HCT116 (cell line): Measurements from ENCODE around the gene SMIM20. TPM values are rescaled to one million over a fixed set of nuclear protein-coding genes. Genes with fewer than 3 reads are reported as not detected.

Experiments used
- ATAC-seq: fragments of 200-7000 bp; cut with Tn5 transposase; 2 replicates; pipeline ENCODE4 v1.9.1; 2020; ENCODE audit warnings: mild to moderate bottlenecking, moderate library complexity
- BruUV-seq: library from RNA; stranded (reverse); fragments of 400-500 nt; replicated peaks from 2 replicates; lab custom pipeline; 2021; lab: Mats Ljungman, UMichigan
- CTCF ChIA-PET: fragments of 300-600 bp; sonication (Branson Sonifier 250); formaldehyde crosslinking; loops from one replicate; lab custom pipeline; 2021; ENCODE audit warnings: antibody characterized with exemption; lab: Charles Lee
- POLR2A ChIA-PET: fragments of 300-600, 350-600 bp; sonication (Branson Sonifier 250); formaldehyde crosslinking; loops from one replicate; lab custom pipeline; 2021; ENCODE audit warnings: antibody characterized with exemption; lab: Charles Lee
- RAD21 ChIA-PET, 2 experiments: fragments of 300-600 bp; sonication (Branson Sonifier 250); formaldehyde crosslinking; loops; one replicate each; lab custom pipeline; 2023; ENCODE audit warnings: low total read pairs in 2 of 2; ENCODE audit not compliant: uncharacterized antibody in 2 of 2, unreplicated experiment in 2 of 2, low non-redundant PET in 1 of 2; lab: Charles Lee
- DNase-seq: peaks from one replicate; pipeline ENCODE4 v3.0.0-alpha.2; 2010; ENCODE audit warnings: low read depth, low spot score
- H2AFZ ChIP-seq: fragments of 200-600 bp; shearing (Covaris generic), sonication (generic); 2 replicates; pipeline ENCODE4 v1.6.1; 2017; ENCODE audit warnings: low read depth, mixed run types, mixed read lengths, antibody characterized with exemption, low read length; ENCODE audit not compliant: poor library complexity, severe bottlenecking
- H3K27ac ChIP-seq: 2 replicates; pipeline ENCODE4 v1.5.1; 2012; ENCODE audit warnings: low read depth, low read length
- H3K27me3 ChIP-seq: fragments of 200-600 bp; sonication (generic); 2 replicates; pipeline ENCODE4 v1.6.1; 2016; ENCODE audit warnings: mixed run types, low read length, mixed read lengths; ENCODE audit not compliant: insufficient read depth
- H3K36me3 ChIP-seq, 2 experiments: fragments of 200-500 bp in 1 of 2; fragments of 200-600 bp in 1 of 2; sonication (Bioruptor generic) in 1 of 2; sonication (generic) in 1 of 2; 2 replicates each; pipeline versions ENCODE4 v1.5.1 to v1.6.1; 2014 to 2016; ENCODE audit warnings: low read length in 2 of 2, inconsistent platforms in 1 of 2, mixed read lengths in 1 of 2, mixed run types in 1 of 2; ENCODE audit not compliant: insufficient read depth in 2 of 2, control insufficient read depth in 1 of 2
- H3K4me1 ChIP-seq, 2 experiments: fragments of 200-600 bp in 1 of 2; sonication (generic) in 1 of 2; 2 replicates each; pipeline versions ENCODE4 v1.5.1 to v1.6.1; 2012 to 2017; ENCODE audit warnings: low read length in 2 of 2, inconsistent platforms in 1 of 2, mild to moderate bottlenecking in 1 of 2, mixed read lengths in 1 of 2, mixed run types in 1 of 2, moderate library complexity in 1 of 2; ENCODE audit not compliant: insufficient read depth in 2 of 2, control insufficient read depth in 1 of 2
- H3K4me2 ChIP-seq: fragments of 200-600 bp; sonication (generic); 2 replicates; pipeline ENCODE4 v1.6.1; 2017; ENCODE audit warnings: mixed run types, low read length, mixed read lengths
- H3K4me3 ChIP-seq, 2 experiments: fragments of 200-600 bp in 1 of 2; sonication (generic) in 1 of 2; replicated peaks in 1 of 2; 2 replicates each; pipeline ENCODE4 v1.5.1; 2011 to 2016; ENCODE audit warnings: low read length in 2 of 2, control low read depth in 1 of 2, low read depth in 1 of 2, mild to moderate bottlenecking in 1 of 2, mixed read lengths in 1 of 2, mixed run types in 1 of 2
- H3K79me2 ChIP-seq: fragments of 200-600 bp; sonication (generic); 2 replicates; pipeline ENCODE4 v1.6.1; 2017; ENCODE audit warnings: mild to moderate bottlenecking, mixed run types, low read length, moderate library complexity, mixed read lengths; ENCODE audit not compliant: insufficient read depth
- H3K9ac ChIP-seq: fragments of 200-600 bp; sonication (generic); 2 replicates; pipeline ENCODE4 v1.6.1; 2016; ENCODE audit warnings: low read length, mixed read lengths
- H3K9me2 ChIP-seq: fragments of 200-600 bp; sonication (generic), shearing (Covaris generic); 2 replicates; pipeline ENCODE4 v1.6.1; 2017; ENCODE audit warnings: mixed run types, mild to moderate bottlenecking, moderate library complexity; ENCODE audit not compliant: insufficient read depth
- H3K9me3 ChIP-seq, 2 experiments: fragments of 200-500 bp in 1 of 2; fragments of 200-600 bp in 1 of 2; sonication (Bioruptor generic) in 1 of 2; sonication (generic) in 1 of 2; 2 replicates each; pipeline ENCODE4 v1.6.1; 2014 to 2017; ENCODE audit warnings: low read length in 2 of 2, mixed read lengths in 2 of 2, inconsistent platforms in 1 of 2, low read depth in 1 of 2, mild to moderate bottlenecking in 1 of 2, mixed run types in 1 of 2, moderate library complexity in 1 of 2; ENCODE audit not compliant: control insufficient read depth in 1 of 2, insufficient read depth in 1 of 2
- H4K20me1 ChIP-seq: fragments of 200-600 bp; sonication (generic), shearing (Covaris generic); 2 replicates; pipeline ENCODE4 v1.6.1; 2017; ENCODE audit warnings: mixed run types, mild to moderate bottlenecking, moderate library complexity; ENCODE audit not compliant: insufficient read depth
- CBX3 ChIP-seq: IDR thresholded peaks from 2 replicates; pipeline ENCODE4 v1.6.1; 2012; ENCODE audit warnings: low read depth
- EGR1 ChIP-seq: IDR thresholded peaks from 2 replicates; pipeline ENCODE4 v1.6.1; 2012; ENCODE audit warnings: low read depth
- ELF1 ChIP-seq: IDR thresholded peaks from 2 replicates; pipeline ENCODE4 v1.6.1; 2012; ENCODE audit warnings: low read depth, borderline replicate concordance
- EZH2 ChIP-seq: fragments of 200-600 bp; sonication (generic); IDR thresholded peaks from 2 replicates; pipeline ENCODE4 v1.6.1; 2017; ENCODE audit warnings: antibody characterized with exemption, mixed run types
- EZH2phosphoT487 ChIP-seq: fragments of 200-600 bp; IDR thresholded peaks from 2 replicates; pipeline ENCODE4 v1.6.1; 2018; ENCODE audit warnings: antibody characterized with exemption, borderline replicate concordance
- JUND ChIP-seq: IDR thresholded peaks from 2 replicates; pipeline ENCODE4 v1.6.1; 2012
- POLR2A ChIP-seq: IDR thresholded peaks from 2 replicates; pipeline ENCODE4 v1.7.0; 2011; ENCODE audit warnings: borderline replicate concordance; ENCODE audit not compliant: insufficient read depth, insufficient read length; ENCODE audit errors: extremely low read depth
- RAD21 ChIP-seq: IDR thresholded peaks from 2 replicates; pipeline ENCODE4 v1.6.1; 2012; ENCODE audit warnings: low read depth, mild to moderate bottlenecking
- SRF ChIP-seq: IDR thresholded peaks from 2 replicates; pipeline ENCODE4 v1.6.1; 2012; ENCODE audit warnings: low read depth
- YY1 ChIP-seq: IDR thresholded peaks from 2 replicates; pipeline ENCODE4 v1.6.1; 2011; ENCODE audit warnings: low read length, low read depth, moderate library complexity, mild to moderate bottlenecking; ENCODE audit not compliant: insufficient replicate concordance; ENCODE audit errors: extremely low read depth
- intact Hi-C: fragments of 100-400 bp; cut with micrococcal nuclease; formaldehyde crosslinking; loops from 2 replicates; pipeline ENCODE4 v1.10.0; 2022
- total RNA-seq: library from RNA; stranded (reverse); gene quantifications from one replicate; pipeline ENCODE4 v1.2.1, GENCODE V29; 2021; ENCODE audit not compliant: unreplicated experiment
- TF ChIP-seq, protein P1 (sequence below): IDR thresholded peaks from 2 replicates; pipeline ENCODE4 v1.6.1; 2012

SMIM20 gene
- total RNA-seq, 1 experiment from 2014 or later, result 36.9 TPM

DNA sequence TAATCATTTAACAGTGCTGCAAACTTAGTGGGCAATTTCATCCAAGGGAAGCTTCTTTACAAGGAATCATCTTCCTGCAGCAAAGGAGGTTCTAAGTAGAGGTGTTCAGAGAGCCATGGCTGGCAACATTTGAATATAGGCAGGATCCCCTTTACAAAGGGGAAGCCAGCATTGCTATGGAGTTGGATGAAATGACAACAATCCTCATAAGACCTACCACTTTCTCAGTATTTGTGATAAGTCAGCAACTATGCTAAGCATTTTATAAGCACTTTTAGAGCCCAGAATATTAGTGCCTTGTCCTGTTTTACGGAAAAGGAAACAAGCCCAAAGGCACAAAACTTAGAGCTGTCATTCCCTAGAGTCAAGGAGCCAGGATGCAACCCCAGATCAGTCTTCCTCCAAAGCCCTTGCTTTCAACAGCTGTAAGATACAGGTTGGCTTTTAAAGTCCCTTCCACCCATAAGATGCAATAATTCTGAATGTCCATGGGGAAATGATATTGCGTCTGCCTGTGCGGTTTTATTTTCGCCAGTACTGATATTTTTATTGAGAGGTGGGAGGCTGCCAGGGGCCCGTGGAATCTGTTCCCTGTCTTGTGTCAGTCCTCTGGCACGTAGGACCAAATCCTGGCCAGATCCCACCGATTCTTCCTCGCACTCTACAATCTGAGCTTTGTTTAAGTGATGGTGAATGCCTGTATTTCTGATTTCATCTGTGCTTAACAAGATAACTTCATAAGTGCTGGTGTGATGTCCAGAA is 59.1 kb downstream of the SMIM20 start:
- no TSS peak for BruUV-seq
- H3K36me3 ChIP-seq, result no peaks in the 10 kb centered on the region
- no peaks in the 10 kb centered on the region for H3K9me3 ChIP-seq
- CTCF ChIA-PET, result interaction anchor here (2.6 kb wide), 1 partner anchor 15 kb away, joined by 8 read pairs; no protein-coding TSS in a partner anchor
- DNase-seq (no peak), ATAC-seq (no peak)
- no peaks in the 10 kb centered on the region for H4K20me1 ChIP-seq
- POLR2A ChIA-PET, result no interaction called here
- H3K9me2 ChIP-seq, result no peaks in the 10 kb centered on the region
- no peak overlapping the region for H3K9ac ChIP-seq
- no peak overlapping the region for H2AFZ ChIP-seq
- H3K4me2 ChIP-seq, result no peak overlapping the region
- no peaks in the 10 kb centered on the region for H3K27me3 ChIP-seq
- intact Hi-C loops, result no loop called here
- no peak overlapping the region for H3K4me3 ChIP-seq
- TF ChIP-seq CBX3 (no peak), EZH2 (no peak), SRF (no peak), ELF1 (no peak), JUND (no peak), EZH2phosphoT487 (no peak), EGR1 (no peak), YY1 (no peak), POLR2A (no peak)
- no peaks in the 10 kb centered on the region; a peak in 1 of 4 replicates for H3K4me1 ChIP-seq
- no peaks in the 10 kb centered on the region for H3K79me2 ChIP-seq
- no peak overlapping the region for H3K27ac ChIP-seq
- RAD21 ChIA-PET, result no interaction called here

DNA sequence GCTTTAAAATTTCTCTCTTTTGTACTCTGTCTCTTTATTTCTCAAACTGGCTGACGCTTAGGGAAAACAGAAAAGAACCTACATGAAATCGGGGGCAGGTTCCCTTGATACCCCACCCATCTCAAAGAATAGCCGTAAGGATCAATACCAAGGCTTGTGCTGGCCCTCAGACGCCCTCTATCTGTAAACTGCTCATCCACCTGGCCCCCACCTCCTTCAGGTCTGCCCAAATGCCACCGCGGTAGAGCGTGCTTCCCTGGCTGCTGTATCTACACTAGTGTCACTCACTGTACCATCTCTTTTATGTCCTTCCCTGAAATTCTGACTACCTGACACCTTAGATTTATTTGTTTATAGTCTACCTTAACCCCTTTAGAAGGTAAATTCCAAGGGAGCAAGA is 62.8 kb downstream of the SMIM20 start:
- H3K4me1 ChIP-seq, result no peaks in the 10 kb centered on the region
- H3K9me3 ChIP-seq, result no peaks in the 10 kb centered on the region
- no peak overlapping the region for H3K4me2 ChIP-seq
- ChIA-PET RAD21 (no interaction called here), CTCF (no interaction called here), POLR2A (no interaction called here)
- no peak for DNase-seq
- TF ChIP-seq POLR2A, result no peak
- TF ChIP-seq, protein P1, sequence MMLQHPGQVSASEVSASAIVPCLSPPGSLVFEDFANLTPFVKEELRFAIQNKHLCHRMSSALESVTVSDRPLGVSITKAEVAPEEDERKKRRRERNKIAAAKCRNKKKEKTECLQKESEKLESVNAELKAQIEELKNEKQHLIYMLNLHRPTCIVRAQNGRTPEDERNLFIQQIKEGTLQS, result no peak
- TF ChIP-seq RAD21, result peak; percentile 20; the same call in 1 of the 2 replicates
- intact Hi-C loops, result no loop called here
- no peaks in the 10 kb centered on the region for H3K27me3 ChIP-seq
- no TSS peak for BruUV-seq
- ATAC-seq, result no peak; the same call in 1 of the 2 replicates
- H2AFZ ChIP-seq, result no peak overlapping the region
- no peaks in the 10 kb centered on the region for H3K79me2 ChIP-seq
- H3K27ac ChIP-seq, result no peak overlapping the region
- H3K9me2 ChIP-seq, result no peaks in the 10 kb centered on the region
- H4K20me1 ChIP-seq, result no peaks in the 10 kb centered on the region
- H3K36me3 ChIP-seq, result no peaks in the 10 kb centered on the region
- H3K4me3 ChIP-seq, result no peak overlapping the region
- no peak overlapping the region for H3K9ac ChIP-seq
